ENCODE results near the gene PPP1CA. TPM values are rescaled to one million over a fixed set of nuclear protein-coding genes. Genes with fewer than 3 reads are reported as not detected.

PPP1CA gene
- 87.7 and 243 TPM in 2 replicates for total RNA-seq

GRCh38 chr11:67401495-67402191 is at the start of gene PPP1CA:
Gene PPP1CA, minus strand, starts transcription at chr11:67401858. Its CDS starts 76 bp downstream, at chr11:67401782.

DNA sequence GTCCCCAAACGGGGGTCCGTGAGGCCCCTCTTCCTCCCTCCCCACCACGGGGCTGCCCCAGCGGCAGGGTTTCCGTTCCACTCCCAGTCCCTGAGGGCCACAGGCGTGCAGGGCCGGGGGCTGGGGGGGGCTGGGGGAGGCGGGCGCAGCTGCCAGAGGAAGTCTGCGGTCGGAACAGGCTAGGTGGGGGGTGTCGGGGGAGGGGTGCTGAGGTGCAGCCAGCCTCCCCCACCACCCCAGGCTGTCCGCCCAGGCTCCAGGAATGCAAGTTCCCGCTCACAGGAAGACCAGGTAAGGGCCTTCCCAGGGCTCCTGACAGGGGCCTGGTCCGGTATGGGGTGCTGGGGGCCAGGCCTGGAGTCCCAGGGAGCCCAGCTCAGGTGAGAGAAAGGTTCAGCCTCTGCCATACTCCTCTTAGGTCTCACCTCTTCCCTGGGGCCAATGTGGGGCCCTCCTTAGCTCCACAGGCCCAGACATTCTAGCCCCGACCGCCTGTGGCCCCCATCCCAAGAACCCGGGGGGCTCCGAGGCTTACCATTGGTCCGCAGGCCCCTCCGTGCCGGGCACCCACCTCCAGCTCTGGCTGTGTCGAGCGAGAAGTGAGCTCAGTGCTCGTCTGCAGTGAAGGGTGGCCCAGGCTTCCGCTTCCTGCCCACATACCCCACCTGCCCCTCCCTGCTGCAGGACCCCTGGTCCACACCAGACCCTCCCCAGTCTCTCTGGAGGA is 35.6 kb upstream of the PPP1CA start, which contains the start of gene PTPRCAP:
Gene PTPRCAP (minus strand): TSS at position 601 of the 727 bp plus-strand sequence. CDS start 63 bp downstream, at position 538.

GRCh38 chr11:67428052-67429001 is 26.7 kb upstream of the PPP1CA start, which contains the start of gene RPS6KB2:
Gene RPS6KB2, plus strand, starts transcription at chr11:67428494. Its CDS starts 52 bp downstream, at chr11:67428546.

GRCh38 chr11:67415501-67416304 is 14.0 kb upstream of the PPP1CA start, which contains the start of gene CARNS1:
Gene CARNS1, plus strand, starts transcription at chr11:67415678. Its CDS starts 522 bp downstream, at chr11:67416200.

DNA sequence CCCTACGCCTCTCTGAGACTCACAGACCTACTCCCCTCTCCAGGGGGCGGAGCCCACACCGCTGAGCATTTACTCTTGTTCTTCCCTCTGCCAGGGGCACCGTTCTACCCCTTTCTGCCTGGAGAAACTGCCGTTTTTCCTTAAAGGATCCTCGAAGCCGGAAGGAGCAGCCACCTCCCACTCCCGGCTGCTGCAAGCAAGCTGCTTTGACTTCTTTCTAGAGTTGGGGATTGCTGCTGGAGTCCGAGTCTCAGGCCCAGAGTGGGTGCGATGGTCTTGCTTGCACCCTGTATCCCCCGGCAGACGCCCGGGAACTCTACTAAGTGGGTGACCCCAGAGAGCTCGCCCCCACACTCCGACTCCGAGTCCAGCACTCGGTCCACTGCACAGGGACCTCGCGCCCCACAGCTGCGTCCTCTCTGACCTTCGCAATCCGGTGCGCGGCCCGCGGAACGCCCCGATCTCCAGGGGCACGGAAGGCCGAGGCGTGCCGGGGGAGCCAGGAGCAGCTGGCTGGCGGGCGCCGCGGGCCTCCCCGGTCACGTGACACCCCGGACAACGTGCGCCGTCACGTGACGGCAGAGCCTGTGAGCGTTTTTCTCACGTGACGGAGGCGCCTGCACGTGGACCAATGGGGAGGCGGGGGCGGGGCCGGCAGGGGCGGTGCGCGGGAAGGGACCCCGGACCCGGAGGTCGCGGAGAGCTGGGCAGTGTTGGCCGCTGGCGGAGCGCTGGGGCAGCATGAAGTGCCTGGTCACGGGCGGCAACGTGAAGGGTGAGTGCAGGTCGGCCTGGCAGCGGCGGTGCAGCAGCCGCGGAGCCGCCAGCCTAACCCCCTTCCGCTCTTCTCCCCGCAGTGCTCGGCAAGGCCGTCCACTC is 10.1 kb downstream of the PPP1CA start, which contains the start of gene RAD9A:
Gene RAD9A (plus strand): TSS at position 683 of the 879 bp plus-strand sequence. CDS start 59 bp downstream, at position 742.

GRCh38 chr11:67372993-67373647 is 28.5 kb downstream of the PPP1CA start, which contains the start of gene CLCF1:
Gene CLCF1, minus strand, starts transcription at chr11:67373598. Its CDS starts 59 bp downstream, at chr11:67373539.

DNA sequence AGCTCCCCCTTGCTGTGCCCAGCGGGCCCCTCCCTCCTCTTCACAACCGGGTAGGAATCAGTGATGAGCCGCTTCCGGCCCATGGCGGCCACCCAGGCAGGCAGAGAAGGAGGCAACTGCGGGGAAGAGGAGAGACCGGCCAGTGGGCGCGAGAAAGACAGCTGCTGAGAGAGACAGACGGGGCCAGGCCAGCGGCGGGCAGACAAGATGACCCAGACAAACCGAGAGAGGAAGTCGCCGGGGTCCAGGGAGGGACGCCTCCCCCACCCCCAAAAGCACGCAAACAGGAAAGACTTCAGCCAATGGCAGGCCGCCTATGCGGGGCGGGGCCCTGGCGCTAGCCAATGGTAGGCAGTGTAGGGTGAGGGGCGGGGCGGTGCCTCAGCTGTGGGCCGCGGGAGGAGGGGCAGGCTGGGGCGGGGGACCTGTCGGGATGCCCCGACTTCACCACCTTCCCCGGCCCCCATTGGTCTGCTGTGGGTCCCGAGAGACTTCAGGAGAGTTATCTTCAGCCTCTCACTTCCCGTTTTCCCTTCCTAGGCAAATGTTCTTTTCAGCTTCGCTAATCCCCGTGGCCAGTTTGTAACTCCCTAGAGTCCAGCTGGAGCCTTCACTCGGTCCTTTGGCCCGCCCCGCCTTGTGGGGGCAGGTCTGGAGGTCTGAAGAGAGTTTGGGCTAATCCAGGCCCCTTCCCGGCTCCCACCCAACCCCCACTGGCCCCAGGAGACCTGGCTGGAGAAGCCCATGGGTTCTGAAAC is 48.2 kb downstream of the PPP1CA start, which contains the start of gene POLD4:
Gene POLD4 (minus strand): TSS at position 230 of the 758 bp plus-strand sequence. CDS start 147 bp downstream, at position 83.

Other genes with a start within 250 kb of the PPP1CA start
- gene GRK2, start 135.4 kb downstream of the PPP1CA start, total RNA-seq: 24.0 and 41.6 TPM in 2 replicates
- 33.3 and 33.7 TPM in 2 replicates for gene ANKRD13D, start 112.6 kb downstream of the PPP1CA start, total RNA-seq
- gene SSH3, start 98.3 kb downstream of the PPP1CA start, total RNA-seq: 5.6 and 14.9 TPM in 2 replicates
- 58.6 and 74.8 TPM in 2 replicates for gene POLD4, start 48.3 kb downstream of the PPP1CA start, total RNA-seq
- 3.4 and 7.1 TPM in 2 replicates for gene CLCF1, start 28.3 kb downstream of the PPP1CA start, total RNA-seq
- gene RAD9A, start 9.9 kb downstream of the PPP1CA start, total RNA-seq: 3.3 and 6.2 TPM in 2 replicates
- gene TBC1D10C, start 2.2 kb upstream of the PPP1CA start, total RNA-seq: not detected in 2 replicates
- 0.19 and 0.28 TPM in 2 replicates for gene CARNS1, start 13.8 kb upstream of the PPP1CA start, total RNA-seq
- 29.6 and 50.6 TPM in 2 replicates for gene RPS6KB2, start 26.6 kb upstream of the PPP1CA start, total RNA-seq
- gene PTPRCAP, start 35.8 kb upstream of the PPP1CA start, total RNA-seq: 0.19 and 0.28 TPM in 2 replicates
- gene CORO1B, start 41.6 kb upstream of the PPP1CA start, total RNA-seq: 90.7 and 149 TPM in 2 replicates
- gene GPR152, start 50.9 kb upstream of the PPP1CA start, total RNA-seq: not detected in 2 replicates
- gene CABP4, start 53.5 kb upstream of the PPP1CA start, total RNA-seq: 0.28 and 0.38 TPM in 2 replicates
- 20.3 and 30.7 TPM in 2 replicates for gene TMEM134, start 67.4 kb upstream of the PPP1CA start, total RNA-seq
- gene AIP, start 81.2 kb upstream of the PPP1CA start, total RNA-seq: 69.1 and 75.7 TPM in 2 replicates
- 16.1 and 18.3 TPM in 2 replicates for gene PITPNM1, start 103.5 kb upstream of the PPP1CA start, total RNA-seq
- gene CDK2AP2, start 106.3 kb upstream of the PPP1CA start, total RNA-seq: 16.6 and 20.9 TPM in 2 replicates
- gene CABP2, start 121.6 kb upstream of the PPP1CA start, total RNA-seq: not detected in 2 replicates
- 709 and 1,193 TPM in 2 replicates for gene GSTP1, start 182.0 kb upstream of the PPP1CA start, total RNA-seq
- 142 and 188 TPM in 2 replicates for gene NDUFV1, start 205.1 kb upstream of the PPP1CA start, total RNA-seq
- gene NUDT8, start 228.1 kb upstream of the PPP1CA start, total RNA-seq: 2.5 and 8.8 TPM in 2 replicates
- gene TBX10, start 237.9 kb upstream of the PPP1CA start, total RNA-seq: not detected in 2 replicates
- gene ACY3, start 248.9 kb upstream of the PPP1CA start, total RNA-seq: not detected in 2 replicates